GM12878 (cell line): ENCODE measurements around the gene OR13C3. TPM values are rescaled to one million over a fixed set of nuclear protein-coding genes. Genes with fewer than 3 reads are reported as not detected.

Source experiments
- ATAC-seq: fragments of 200-7000 bp; cut with Tn5 transposase; 3 replicates; pipeline ENCODE4 v1.9.1; 2020; ENCODE audit warnings: mild to moderate bottlenecking, moderate library complexity
- BruUV-seq: library from RNA; stranded (reverse); fragments of 400-500 nt; replicated peaks from 2 replicates; lab custom pipeline; 2021; lab: Mats Ljungman, UMichigan
- CTCF ChIA-PET: fragments of 300-600 bp; sonication (Branson Sonifier 250); formaldehyde crosslinking; extraction: SDS; loops from one replicate; lab custom pipeline; 2021; ENCODE audit warnings: inconsistent platforms; lab: Yijun Ruan, JAX
- POLR2A ChIA-PET: fragments of 350-600 bp; formaldehyde crosslinking; extraction: SDS; loops from one replicate; lab custom pipeline; 2021; ENCODE audit warnings: inconsistent platforms; lab: Charles Lee
- RAD21 ChIA-PET: fragments of 300-600 bp; sonication (Branson Sonifier 250); formaldehyde crosslinking; loops from one replicate; lab custom pipeline; 2023; ENCODE audit warnings: antibody characterized with exemption; ENCODE audit not compliant: unreplicated experiment; lab: Charles Lee
- SMC1A ChIA-PET: fragments of 300-600 bp; sonication (Branson Sonifier 250); formaldehyde crosslinking; loops from one replicate; lab custom pipeline; 2023; ENCODE audit not compliant: unreplicated experiment, uncharacterized antibody; lab: Charles Lee
- DNase-seq: peaks from one replicate; pipeline ENCODE4 v3.0.0-alpha.2; 2011; ENCODE audit warnings: low read depth, low spot score
- FAIRE-seq: peaks from 3 replicates; lab custom pipeline; 2011; peaks lifted over from hg19 to GRCh38; lab: Jason Lieb, UNC
- H2AFZ ChIP-seq: 2 replicates; pipeline ENCODE4 v1.6.0; 2011; ENCODE audit warnings: low read depth, low read length, control low read depth; ENCODE audit not compliant: control insufficient read depth
- H3K27ac ChIP-seq: 2 replicates; pipeline ENCODE4 v1.5.1; 2011; ENCODE audit warnings: control low read depth; ENCODE audit not compliant: control insufficient read depth, insufficient read depth
- H3K27me3 ChIP-seq, 2 experiments: replicated peaks in 1 of 2; 2 replicates each; pipeline versions ENCODE4 v1.6.0 to v1.6.1; 2011; ENCODE audit warnings: low read length in 1 of 2; ENCODE audit not compliant: control insufficient read depth in 2 of 2, insufficient read depth in 2 of 2
- H3K36me3 ChIP-seq, 2 experiments: 2 replicates each; pipeline ENCODE4 v1.5.1; 2011; ENCODE audit warnings: low read length in 1 of 2; ENCODE audit not compliant: control insufficient read depth in 2 of 2, insufficient read depth in 2 of 2
- H3K4me1 ChIP-seq: 2 replicates; pipeline ENCODE4 v1.6.1; 2011; ENCODE audit warnings: mild to moderate bottlenecking, low read length, moderate library complexity, mixed read lengths; ENCODE audit not compliant: control insufficient read depth, insufficient read depth
- H3K4me2 ChIP-seq: 2 replicates; pipeline ENCODE4 v1.6.0; 2011; ENCODE audit warnings: control low read depth; ENCODE audit not compliant: control insufficient read depth, insufficient read depth
- H3K4me3 ChIP-seq: fragments of 200-600 bp; sonication (generic); 2 replicates; pipeline ENCODE4 v1.5.1; 2016
- H3K79me2 ChIP-seq: 2 replicates; pipeline ENCODE4 v1.6.0; 2011; ENCODE audit warnings: low read length; ENCODE audit not compliant: control insufficient read depth, insufficient read depth
- H3K9ac ChIP-seq: 2 replicates; pipeline ENCODE4 v1.8.0; 2011; ENCODE audit warnings: low read length, control low read depth, mixed read lengths; ENCODE audit not compliant: control insufficient read depth, insufficient read depth
- H3K9me3 ChIP-seq: replicated peaks from 3 replicates; pipeline ENCODE4 v1.5.1; 2011; ENCODE audit warnings: mild to moderate bottlenecking, low read length; ENCODE audit not compliant: control insufficient read depth, insufficient read depth
- H4K20me1 ChIP-seq: 2 replicates; pipeline ENCODE4 v1.6.0; 2011; ENCODE audit not compliant: control insufficient read depth, insufficient read depth
- CTCF ChIP-seq, 3 experiments: IDR thresholded peaks in 2 of 3; conservative IDR thresholded peaks in 1 of 3; 2 replicates each; pipeline ENCODE4 v1.5.1; 2011; ENCODE audit warnings: low read depth in 3 of 3, low read length in 3 of 3, mild to moderate bottlenecking in 3 of 3, control low read depth in 2 of 3, moderate library complexity in 2 of 3, inconsistent platforms in 1 of 3, mixed read lengths in 1 of 3; ENCODE audit not compliant: control insufficient read depth in 2 of 3, insufficient read depth in 1 of 3; ENCODE audit errors: extremely low read depth in 1 of 3
- IKZF1 ChIP-seq: fragments of 450-650 bp; conservative IDR thresholded peaks from 2 replicates; pipeline ENCODE4 v1.6.1; 2017; ENCODE audit warnings: antibody characterized with exemption, mild to moderate bottlenecking
- SIX5 ChIP-seq: IDR thresholded peaks from 2 replicates; pipeline ENCODE4 v1.6.1; 2011; ENCODE audit warnings: mild to moderate bottlenecking, low read depth, low read length, moderate library complexity; ENCODE audit not compliant: severe bottlenecking
- SRF ChIP-seq, 2 experiments: IDR thresholded peaks; 2 replicates each; pipeline ENCODE4 v1.6.1; 2011; ENCODE audit warnings: low read depth in 2 of 2, low read length in 2 of 2, mild to moderate bottlenecking in 1 of 2, moderate library complexity in 1 of 2
- WGBS: methylation state at CpG from one replicate; pipeline ENCODE4 v1.1.6; 2016; ENCODE audit warnings: low lambda C conversion rate; ENCODE audit not compliant: insufficient replicate concordance, insufficient coverage; ENCODE audit errors: missing lambda C conversion rate; 5-methylcytosine and 5-hydroxymethylcytosine counted together
- in situ Hi-C: fragments of 300-500 bp; cut with MboI; formaldehyde crosslinking; loops from 9 replicates; pipeline ENCODE4 v1.14.3; 2018; ENCODE audit warnings: mixed read lengths
- intact Hi-C: fragments of 100-400 bp; cut with micrococcal nuclease; formaldehyde crosslinking; loops from one replicate; pipeline ENCODE4 v1.14.2; 2022; ENCODE audit not compliant: unreplicated experiment
- polyA plus RNA-seq, 11 experiments: library from polyadenylated mRNA; depleted of rRNA in 4 of 11; unstranded in 6 of 11; stranded (reverse) in 5 of 11; fragments of >200 nt; fragmentation: Nextera tagmentation in 4 of 11; fragmentation: Illumina TruSeq in 1 of 11; extraction: Ambion mirVana in 4 of 11; extraction: Trizol in 1 of 11; gene quantifications; 1 replicate in 1 of 11; 2 replicates in 10 of 11; pipeline versions ENCODE4 v1.2.1 to v1.2.3, GENCODE V29; 2011 to 2016; ENCODE audit warnings: inconsistent platforms in 2 of 11, missing spikeins in 2 of 11, low read depth in 1 of 11
- total RNA-seq, 4 experiments: library from RNA; depleted of rRNA in 3 of 4; stranded (reverse); fragments of >200 nt in 3 of 4; fragmentation: Illumina TruSeq in 1 of 4; extraction: Trizol in 1 of 4; gene quantifications; 2 replicates each; pipeline versions ENCODE4 v1.2.1 to v1.2.3, GENCODE V29; 2013 to 2021

The OR13C3 gene
- total and polyA plus RNA-seq, 10 of the 15 experiments (the other 5 are each of a cell fraction or from before 2014, with no cell fraction given), result 0.87 TPM; not detected in 9

- no peak for TF ChIP-seq CTCF (IDR thresholded peaks at IDR 0.05 in 2 of 3, conservative IDR thresholded peaks at IDR 0.05 in 1 of 3; ENCODE audit: control insufficient read depth in 2 of 3, extremely low read depth in 1 of 3, insufficient read depth in 1 of 3, low read depth in 3 of 3, low read length in 3 of 3)
- no peak for TF ChIP-seq SRF (IDR thresholded peaks at IDR 0.05; ENCODE audit: low read depth in 2 of 2, low read length in 2 of 2)
- TF ChIP-seq IKZF1, result no peak
- TF ChIP-seq SIX5, result no peak
These were observed 36.0 kb upstream of the OR13C3 start (continued) for GRCh38 chr9:104572612-104573011.

DNA sequence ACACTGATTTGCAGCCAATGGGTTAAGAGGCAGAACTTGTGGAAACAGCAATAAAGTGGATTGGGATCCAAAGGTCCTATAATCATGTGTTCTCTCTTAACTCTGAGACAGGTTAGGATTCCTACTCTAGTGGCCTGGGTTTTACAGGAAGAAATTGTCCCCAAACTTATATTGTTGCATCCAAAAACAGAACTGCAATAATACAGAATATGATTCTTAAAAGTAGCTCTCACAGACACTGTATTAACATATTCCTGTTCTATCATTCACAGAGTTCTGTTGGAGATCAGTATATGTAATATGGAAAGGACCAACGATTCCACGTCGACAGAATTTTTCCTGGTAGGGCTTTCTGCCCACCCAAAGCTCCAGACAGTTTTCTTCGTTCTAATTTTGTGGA is 32.2 kb upstream of the OR13C3 start, which contains the start of gene OR13C8:
Gene OR13C8 (plus strand): TSS at position 301 of the 400 bp plus-strand sequence. CDS start 0 bp downstream, at position 301.
- Histone ChIP-seq H3K27ac (no peak within 1 kb of the TSS), H3K79me2 (no peaks in the 10 kb centered on the region), H3K36me3 (no peaks in the 10 kb centered on the region), H4K20me1 (no peaks in the 10 kb centered on the region), H3K27me3 (no peaks in the 10 kb centered on the region), H3K9ac (no peak within 1 kb of the TSS), H2AFZ (no peak within 1 kb of the TSS), H3K9me3 (no peaks in the 10 kb centered on the region), H3K4me3 (no peak within 1 kb of the TSS), H3K4me1 (no peaks in the 10 kb centered on the region), H3K4me2 (no peak within 1 kb of the TSS)
- CTCF ChIA-PET, result no interaction called here
- no peak for TF ChIP-seq SIX5
- WGBS, result 62% methylated on average over 4 of the region's 4 CpGs
- in situ Hi-C loops, result no loop called here
- FAIRE-seq (no peak), ATAC-seq (no peak), DNase-seq (no peak)
- SMC1A ChIA-PET, result no interaction called here
- RAD21 ChIA-PET, result no interaction called here
- intact Hi-C loops, result loop anchor here (5.0 kb wide), 1 partner anchor 62 kb away; no protein-coding TSS in a partner anchor
- POLR2A ChIA-PET, result no interaction called here
- no TSS peak for BruUV-seq
